LNCAP (cell line): ENCODE results near the gene BLACAT1.

Experiments
- CTCF ChIP-seq: fragments of 450-650 bp; IDR thresholded peaks from 2 replicates; pipeline ENCODE4 v1.5.1; 2017; ENCODE audit warnings: mild to moderate bottlenecking

The BLACAT1 gene

GRCh38 chr1:205481218-205481617 lies 25.4 kb upstream of the BLACAT1 start:
- TF ChIP-seq CTCF: no peak

- no peak for TF ChIP-seq CTCF
These were observed 24.6 kb upstream of the BLACAT1 start for GRCh38 chr1:205480349-205480985.

- TF ChIP-seq CTCF: no peak
These were observed 22.0 kb upstream of the BLACAT1 start for GRCh38 chr1:205477759-205478247.

DNA sequence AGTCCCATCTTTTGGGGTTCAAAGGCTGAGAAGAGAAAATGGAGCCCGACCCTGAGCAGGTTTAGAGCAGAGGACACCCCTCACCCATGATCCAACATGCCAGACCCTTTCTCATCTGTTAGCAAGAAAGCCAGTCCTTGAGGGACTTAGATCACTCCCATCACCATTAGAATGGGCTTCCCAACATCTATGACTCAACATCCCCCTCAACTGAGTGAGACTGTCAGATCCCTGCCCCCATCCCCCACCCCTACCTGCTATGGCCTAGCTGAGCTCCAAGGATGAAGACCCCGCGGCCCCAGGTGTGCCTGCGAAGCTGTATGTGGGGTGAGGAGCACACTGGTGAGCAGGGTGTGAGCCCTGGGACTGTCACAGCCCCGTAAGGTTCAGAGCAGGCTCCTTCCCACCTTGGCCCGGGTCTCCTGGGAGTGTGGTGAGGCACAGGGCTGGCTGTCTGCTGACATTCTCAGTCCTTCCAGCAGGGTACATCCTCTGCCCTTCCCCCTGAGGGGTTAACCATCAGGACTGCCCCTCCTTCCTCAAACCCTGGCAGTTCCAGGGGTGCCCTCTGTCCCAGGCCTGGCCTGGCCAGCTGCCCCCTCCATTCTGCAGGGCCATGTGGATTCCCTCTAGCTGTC lies 21.4 kb upstream of the BLACAT1 start:
- TF ChIP-seq CTCF: no peak

DNA sequence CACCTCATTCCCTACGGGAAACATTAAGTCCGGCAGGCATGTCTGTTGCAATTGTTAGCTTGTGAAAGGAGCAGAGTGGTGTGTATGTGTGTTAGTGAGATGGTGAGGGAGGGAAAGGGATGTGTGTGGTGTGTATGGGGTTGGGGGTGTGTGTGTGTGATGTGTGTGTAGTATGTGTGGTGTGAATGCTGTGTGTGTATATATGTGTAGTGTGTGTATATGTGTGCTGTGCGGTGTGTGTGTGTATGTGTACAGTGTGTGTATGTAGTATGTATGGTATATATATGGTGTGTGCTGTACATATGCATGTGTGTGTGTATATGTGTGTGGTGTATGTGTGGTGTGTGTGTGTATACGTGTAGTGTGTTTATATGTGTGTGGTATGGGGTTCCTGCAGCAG lies 20.8 kb upstream of the BLACAT1 start:
- TF ChIP-seq CTCF: no peak

DNA sequence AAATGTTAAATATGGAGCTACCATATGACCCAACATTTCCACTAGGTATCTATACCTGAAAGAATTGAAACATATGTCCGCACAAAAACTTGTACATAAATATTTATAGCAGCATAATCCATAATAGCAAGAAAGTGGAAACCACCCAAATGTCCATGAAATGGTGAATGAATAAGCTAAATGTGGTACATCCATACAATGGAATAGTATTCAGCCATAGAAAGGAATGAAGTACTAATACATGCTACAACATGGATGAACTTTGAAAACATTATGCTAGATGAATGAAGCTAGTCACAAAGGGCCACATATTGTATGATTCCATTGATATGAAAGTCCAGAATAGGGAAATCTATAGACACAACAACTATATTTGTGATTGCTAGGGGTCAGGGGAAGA lies 20.0 kb upstream of the BLACAT1 start:
- no peak for TF ChIP-seq CTCF

GRCh38 chr1:205474571-205474970 lies 18.7 kb upstream of the BLACAT1 start:
- no peak for TF ChIP-seq CTCF

DNA sequence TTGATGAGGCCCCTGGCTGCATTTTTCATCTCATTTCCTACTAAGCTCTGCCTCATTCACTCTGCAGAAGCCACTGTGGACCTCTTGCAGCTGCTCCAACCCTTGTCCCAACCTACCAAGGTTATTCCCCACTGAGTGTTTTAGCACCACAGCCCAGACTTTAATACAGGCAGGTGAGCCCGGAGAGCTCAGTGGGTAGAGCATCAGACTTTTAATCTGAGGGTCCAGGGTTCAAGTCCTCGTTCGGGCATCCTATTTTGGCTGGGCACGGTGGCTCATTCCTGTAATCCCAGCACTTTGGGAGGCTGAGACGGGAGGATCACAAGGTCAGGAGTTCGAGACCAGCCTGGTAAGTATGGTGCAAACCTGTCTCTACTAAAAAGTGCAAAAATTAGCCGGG lies 18.1 kb upstream of the BLACAT1 start:
- TF ChIP-seq CTCF: no peak
